Omental fat pad (tissue), 4 donors: ENCODE measurements around the gene SLK. TPM values are rescaled to one million over a fixed set of nuclear protein-coding genes. Genes with fewer than 3 reads are reported as not detected.

Experiments used
- ATAC-seq: fragments of 150-250 bp; one replicate; pipeline ENCODE4 v1.9.1; 2016; ENCODE audit warnings: mild to moderate bottlenecking, moderate library complexity; ENCODE audit not compliant: low FRiP score
- DNase-seq: peaks from one replicate; pipeline ENCODE4 v3.0.0-alpha.2; 2019; ENCODE audit warnings: low spot score
- CTCF ChIP-seq, 3 donors: fragments of 450-650 bp; IDR thresholded peaks; one replicate each; pipeline ENCODE4 v1.5.1; 2016 to 2017; ENCODE audit warnings: antibody characterized with exemption in 3 of 3, mild to moderate bottlenecking in 3 of 3, moderate library complexity in 2 of 3
- total RNA-seq, 4 donors: library from RNA; depleted of rRNA; stranded (reverse); fragments of >200 nt; gene quantifications; one replicate each; pipeline ENCODE4 v1.1.0, GENCODE V29; 2016

Gene SLK
- total RNA-seq, 4 donors from 2014 or later = 49.0 to 97.0 (median 61.8) TPM

GRCh38 chr10:104038958-104039752, 72.2 kb downstream of the SLK start:
- no peak for DNase-seq
- ATAC-seq = no peak
- TF ChIP-seq CTCF (IDR thresholded peaks at IDR 0.05) = no peak

- no peak for TF ChIP-seq CTCF (IDR thresholded peaks at IDR 0.05)
- ATAC-seq (no peak), DNase-seq (no peak)
These were observed 73.4 kb downstream of the SLK start for GRCh38 chr10:104040382-104040781.

- no peak for TF ChIP-seq CTCF (IDR thresholded peaks at IDR 0.05)
These were observed 74.2 kb downstream of the SLK start for GRCh38 chr10:104040862-104041789.

GRCh38 chr10:104041891-104042535, 75.1 kb downstream of the SLK start:
- TF ChIP-seq CTCF (IDR thresholded peaks at IDR 0.05) = no peak
- DNase-seq (no peak), ATAC-seq (no peak)

More at GRCh38 chr10:104040862-104041789, 74.2 kb downstream of the SLK start:
- ATAC-seq = no peak
- DNase-seq = no peak

GRCh38 chr10:104043185-104043830, 76.4 kb downstream of the SLK start:
- no peak for ATAC-seq
- no peak for TF ChIP-seq CTCF (IDR thresholded peaks at IDR 0.05)
- no peak for DNase-seq

- TF ChIP-seq CTCF (IDR thresholded peaks at IDR 0.05) = no peak
- ATAC-seq = no peak
- no peak for DNase-seq
These were observed 76.9 kb downstream of the SLK start for GRCh38 chr10:104043854-104044253.
